HG02759 (cell line): ENCODE measurements around the gene PRRT1B.
"Not testable (repeated sequence)": the region's sequence is repeated elsewhere in the genome, so short reads cannot be mapped to it uniquely, and the experiment has no call there.

Experiments
- ATAC-seq: cut with Tn5 transposase; IDR thresholded peaks from one replicate; pipeline ENCODE4 v1.9.1; 2021; ENCODE audit warnings: mild to moderate bottlenecking, moderate library complexity; ENCODE audit not compliant: unreplicated experiment

The PRRT1B gene

DNA sequence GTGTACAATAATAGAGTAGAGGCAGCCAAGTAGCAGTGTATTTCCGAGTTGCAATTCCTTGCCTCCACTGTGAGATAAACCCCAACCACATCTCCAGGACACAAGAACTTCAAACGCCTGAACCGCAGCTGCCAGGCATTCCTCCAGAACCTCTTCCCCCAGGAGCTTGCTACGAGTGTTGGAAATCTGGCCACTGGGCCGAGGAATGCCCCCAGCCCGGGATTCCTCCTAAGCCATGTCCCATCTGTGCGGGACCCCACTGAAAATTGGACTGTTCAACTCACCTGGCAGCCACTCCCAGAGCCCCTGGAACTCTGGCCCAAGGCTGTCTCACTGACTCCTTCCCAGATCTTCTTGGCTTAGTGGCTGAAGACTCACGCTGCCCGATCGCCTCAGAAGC is 3.9 kb downstream of the PRRT1B start:
- not testable (repeated sequence) for ATAC-seq

GRCh38 chr9:131550465-131550864 is 5.1 kb downstream of the PRRT1B start:
- ATAC-seq = not testable (repeated sequence)

GRCh38 chr9:131552030-131552429 is 6.7 kb downstream of the PRRT1B start:
- ATAC-seq = no peak

DNA sequence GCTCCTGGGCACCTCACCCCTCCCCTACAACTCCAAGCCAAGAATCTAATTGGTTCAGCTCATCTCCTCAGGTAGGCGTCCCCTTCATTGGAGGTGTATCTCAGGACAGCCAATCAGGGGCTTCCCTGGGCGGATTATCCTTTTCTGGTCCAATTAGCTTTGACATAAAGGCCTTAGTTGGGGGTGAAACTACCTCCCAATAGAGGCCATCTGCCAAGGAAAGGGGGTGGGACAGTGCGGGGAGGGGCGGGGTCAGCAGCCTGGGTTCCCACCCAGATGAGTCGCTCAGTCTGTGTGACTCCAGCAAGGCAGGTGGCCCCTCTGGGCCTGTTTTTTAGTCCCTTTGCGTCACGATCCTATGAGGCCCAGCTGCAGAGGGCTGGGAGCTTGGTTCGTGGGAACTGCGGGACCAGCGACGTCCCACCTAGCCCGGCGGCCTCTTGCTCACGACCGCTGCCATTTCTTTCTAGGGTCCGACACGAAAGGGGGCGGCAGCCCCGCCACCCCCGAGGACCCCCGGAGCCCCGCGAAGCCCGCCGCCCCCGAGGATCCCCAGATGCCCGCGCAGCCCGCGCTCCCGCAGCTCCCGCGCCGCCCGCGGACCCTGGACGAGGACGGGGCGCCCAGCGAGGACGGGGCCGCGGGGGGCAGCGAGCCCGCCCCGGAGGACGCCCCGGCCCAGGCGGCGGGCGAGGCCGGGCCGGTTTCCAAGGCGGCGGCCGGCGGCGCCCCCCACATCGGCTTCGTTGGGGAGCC is 8.9 kb downstream of the PRRT1B start:
- ATAC-seq = no peak

DNA sequence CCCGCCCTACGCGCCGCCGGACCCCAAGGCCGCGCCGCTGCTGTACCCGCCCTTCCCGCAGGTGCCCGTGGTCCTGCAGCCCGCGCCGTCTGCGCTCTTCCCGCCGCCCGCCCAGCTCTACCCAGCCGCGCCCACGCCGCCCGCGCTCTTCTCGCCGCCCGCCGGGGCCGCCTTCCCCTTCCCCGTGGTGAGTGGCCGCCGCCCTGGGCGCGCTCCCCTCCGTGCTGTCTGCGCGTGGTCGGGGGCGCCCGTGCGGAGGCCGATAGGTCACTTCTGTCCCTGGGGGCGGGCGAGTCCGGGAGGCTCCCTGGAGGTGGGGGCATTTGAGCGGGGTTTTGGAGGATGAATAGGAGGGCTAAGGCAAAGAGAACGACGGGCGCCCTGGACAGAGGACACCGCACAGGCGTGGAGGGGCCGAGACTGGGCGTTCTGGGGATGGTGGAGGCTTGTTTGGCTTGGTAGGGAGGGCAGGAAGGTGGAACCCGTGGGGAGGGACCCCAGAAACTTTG is 9.6 kb downstream of the PRRT1B start:
- no peak for ATAC-seq

GRCh38 chr9:131555841-131556673 is 10.7 kb downstream of the PRRT1B start:
- ATAC-seq = no peak

GRCh38 chr9:131557855-131558548 is 12.7 kb downstream of the PRRT1B start:
- no peak for ATAC-seq

- ATAC-seq = no peak
Observed at GRCh38 chr9:131559421-131560000, 14.2 kb downstream of the PRRT1B start.

GRCh38 chr9:131562032-131562959 is 17.0 kb downstream of the PRRT1B start:
- ATAC-seq = no peak

DNA sequence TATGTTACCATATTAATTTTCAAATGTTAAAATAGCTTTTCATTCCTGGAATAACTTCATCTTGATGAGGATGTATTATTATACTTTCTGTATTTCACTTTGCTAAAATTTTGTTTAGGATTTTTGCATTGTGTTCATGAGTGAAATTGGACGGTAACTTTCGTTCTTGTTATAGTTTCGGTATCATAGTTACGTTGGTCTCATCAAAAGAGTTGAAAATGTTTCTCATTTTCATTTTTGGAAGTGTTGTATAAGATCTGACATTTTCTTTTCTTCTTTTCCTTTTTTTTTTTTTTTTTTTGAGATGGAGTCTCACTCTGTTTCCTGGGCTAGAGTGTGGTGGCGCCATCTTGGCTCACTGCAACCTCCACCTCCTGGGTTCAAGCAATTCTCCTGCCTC is 20.0 kb downstream of the PRRT1B start:
- ATAC-seq = no peak

DNA sequence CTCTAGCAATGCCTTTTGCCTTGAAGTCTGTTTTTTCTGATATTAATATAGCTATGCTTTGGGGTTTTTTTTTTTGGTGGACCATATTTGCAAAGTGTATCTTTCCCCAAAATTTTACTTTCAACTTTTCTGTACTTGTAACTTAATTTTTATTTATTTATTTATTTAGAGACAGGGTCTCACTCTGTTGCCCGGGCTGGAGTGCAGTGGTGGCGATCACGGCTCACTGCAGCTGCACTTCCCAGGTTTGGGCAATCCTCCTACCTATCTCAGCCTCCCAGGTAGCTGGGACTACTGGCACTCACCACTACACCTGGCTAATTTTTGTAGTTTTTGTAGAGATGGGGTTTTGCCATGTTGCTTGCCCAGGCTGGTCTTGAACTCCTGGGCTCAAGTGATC is 20.8 kb downstream of the PRRT1B start:
- ATAC-seq = no peak

- ATAC-seq = no peak
Observed at GRCh38 chr9:131567910-131568309, 22.6 kb downstream of the PRRT1B start.

- no peak for ATAC-seq
Observed at GRCh38 chr9:131574730-131575640, 29.7 kb downstream of the PRRT1B start.

DNA sequence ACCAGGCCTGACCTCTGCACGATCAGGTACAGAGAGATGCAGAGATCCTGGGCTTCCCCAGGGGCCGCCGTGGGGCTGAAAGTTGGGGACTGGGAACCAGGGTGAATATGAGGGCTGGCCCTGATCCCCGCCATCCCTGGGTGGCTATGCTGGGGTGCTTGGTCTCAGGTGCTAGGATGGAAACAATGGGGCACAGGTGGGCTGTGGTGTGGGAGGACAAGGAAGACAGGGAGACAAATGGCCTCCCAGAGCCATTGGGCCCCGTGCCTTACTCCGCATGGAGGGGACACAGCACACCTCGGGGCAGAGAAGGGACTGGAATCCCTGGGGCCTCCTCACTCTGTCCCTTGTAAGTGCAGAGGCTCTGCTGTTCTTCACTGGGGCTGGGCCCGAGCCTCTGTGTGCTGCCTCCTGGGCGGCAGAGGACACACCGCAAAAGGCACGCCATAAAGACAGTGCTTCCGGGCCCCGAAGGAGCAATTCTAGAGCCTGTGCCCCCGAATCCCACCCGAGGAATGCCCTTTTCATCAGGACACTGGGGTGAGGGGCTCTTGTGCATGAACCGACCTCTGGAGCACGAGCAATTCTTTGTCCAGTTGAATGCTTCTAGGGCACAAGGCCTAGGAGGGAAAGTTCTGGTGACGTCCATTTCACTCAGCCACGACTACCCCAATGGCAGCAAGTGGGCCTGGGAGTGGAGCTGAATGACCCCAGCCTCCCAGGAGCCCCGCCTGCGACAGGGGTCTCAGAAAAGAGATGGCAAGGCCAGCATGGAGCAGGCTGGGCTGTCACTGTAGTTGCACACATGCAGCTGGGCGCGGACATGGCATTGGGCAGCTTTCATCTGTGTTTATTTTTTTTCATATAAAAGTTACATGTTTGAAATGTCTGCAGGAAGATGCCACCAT is 30.9 kb downstream of the PRRT1B start:
- no peak for ATAC-seq

- ATAC-seq = no peak
Observed at GRCh38 chr9:131577005-131578000, 32.0 kb downstream of the PRRT1B start.

DNA sequence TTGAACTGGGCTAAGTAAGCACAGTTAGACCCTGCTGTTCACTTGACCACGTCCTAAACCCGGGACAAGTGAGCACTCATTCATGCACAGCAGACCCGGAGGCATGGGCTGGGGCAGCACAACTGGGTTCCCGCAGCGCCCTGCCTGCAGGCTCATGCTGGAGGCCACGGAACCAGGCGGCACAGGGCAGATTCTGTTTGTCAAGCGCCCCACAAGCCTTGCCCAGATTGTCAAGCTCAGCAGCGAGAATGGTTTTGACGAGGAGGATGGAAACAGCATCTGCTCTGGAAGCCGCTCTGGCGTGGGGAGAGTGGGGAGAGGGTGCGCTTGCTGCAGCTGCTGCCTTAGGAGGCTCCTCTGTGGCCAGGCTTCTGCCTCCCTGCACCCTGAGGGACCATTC is 32.7 kb downstream of the PRRT1B start:
- ATAC-seq = no peak
